ENCODE data around the gene LEMD1.

LEMD1 gene

GRCh38 chr1:205379056-205379455 is 42.8 kb downstream of the LEMD1 start:
- no peak overlapping the region for H3K4me3 ChIP-seq (IDR thresholded peaks at IDR 0.05; ENCODE audit: insufficient read depth, low read depth, low read length)
- H3K4me1 ChIP-seq (ENCODE audit: low read depth, poor library complexity, severe bottlenecking), result peaks cover 3% of the 10 kb centered on the region
- H3K27me3 ChIP-seq (ENCODE audit: insufficient read depth, low read depth), result no peaks in the 10 kb centered on the region
- no peaks in the 10 kb centered on the region for H3K36me3 ChIP-seq (ENCODE audit: insufficient read depth)
- no peak overlapping the region for H3K4me2 ChIP-seq
- no peak overlapping the region for H3K9ac ChIP-seq
- no peak overlapping the region for H3K27ac ChIP-seq
- no peaks in the 10 kb centered on the region for H4K20me1 ChIP-seq (ENCODE audit: insufficient read depth)
- H3K79me2 ChIP-seq (ENCODE audit: insufficient read depth, low read depth), result no peaks in the 10 kb centered on the region
- no peak overlapping the region for H2AFZ ChIP-seq (ENCODE audit: low read depth)
- no peak for TF ChIP-seq CTCF (conservative IDR thresholded peaks at IDR 0.05; ENCODE audit: low read depth, low read length)

- Histone ChIP-seq H4K20me1 (ENCODE audit: insufficient read depth) (no peaks in the 10 kb centered on the region), H3K36me3 (ENCODE audit: insufficient read depth) (no peaks in the 10 kb centered on the region), H3K4me2 (no peak overlapping the region), H3K79me2 (ENCODE audit: insufficient read depth, low read depth) (no peaks in the 10 kb centered on the region), H2AFZ (ENCODE audit: low read depth) (no peak overlapping the region), H3K9ac (no peak overlapping the region), H3K27ac (no peak overlapping the region), H3K4me1 (ENCODE audit: low read depth, poor library complexity, severe bottlenecking) (peaks cover 5% of the 10 kb centered on the region), H3K4me3 (IDR thresholded peaks at IDR 0.05; ENCODE audit: insufficient read depth, low read depth, low read length) (no peak overlapping the region), H3K27me3 (ENCODE audit: insufficient read depth, low read depth) (no peaks in the 10 kb centered on the region)
- TF ChIP-seq CTCF (conservative IDR thresholded peaks at IDR 0.05; ENCODE audit: low read depth, low read length), result no peak
Measured at GRCh38 chr1:205377355-205377754, 44.5 kb downstream of the LEMD1 start.

GRCh38 chr1:205376739-205377138 is 45.1 kb downstream of the LEMD1 start:
- Histone ChIP-seq H3K36me3 (ENCODE audit: insufficient read depth) (no peaks in the 10 kb centered on the region), H3K79me2 (ENCODE audit: insufficient read depth, low read depth) (no peaks in the 10 kb centered on the region), H3K27ac (no peak overlapping the region), H4K20me1 (ENCODE audit: insufficient read depth) (no peaks in the 10 kb centered on the region), H2AFZ (ENCODE audit: low read depth) (no peak overlapping the region), H3K9ac (no peak overlapping the region), H3K27me3 (ENCODE audit: insufficient read depth, low read depth) (no peaks in the 10 kb centered on the region), H3K4me1 (ENCODE audit: low read depth, poor library complexity, severe bottlenecking) (peaks cover 5% of the 10 kb centered on the region), H3K4me2 (no peak overlapping the region), H3K4me3 (IDR thresholded peaks at IDR 0.05; ENCODE audit: insufficient read depth, low read depth, low read length) (no peak overlapping the region)
- no peak for TF ChIP-seq CTCF (conservative IDR thresholded peaks at IDR 0.05; ENCODE audit: low read depth, low read length)

- H3K36me3 ChIP-seq (ENCODE audit: insufficient read depth), result no peaks in the 10 kb centered on the region
- no peaks in the 10 kb centered on the region for H4K20me1 ChIP-seq (ENCODE audit: insufficient read depth)
- no peak overlapping the region for H3K27ac ChIP-seq
- no peak overlapping the region for H3K4me3 ChIP-seq (IDR thresholded peaks at IDR 0.05; ENCODE audit: insufficient read depth, low read depth, low read length)
- H3K27me3 ChIP-seq (ENCODE audit: insufficient read depth, low read depth), result no peaks in the 10 kb centered on the region
- peaks cover 5% of the 10 kb centered on the region for H3K4me1 ChIP-seq (ENCODE audit: low read depth, poor library complexity, severe bottlenecking)
- H2AFZ ChIP-seq (ENCODE audit: low read depth), result no peak overlapping the region
- no peak overlapping the region for H3K4me2 ChIP-seq
- TF ChIP-seq CTCF (conservative IDR thresholded peaks at IDR 0.05; ENCODE audit: low read depth, low read length), result no peak
- H3K9ac ChIP-seq, result no peak overlapping the region
- no peaks in the 10 kb centered on the region for H3K79me2 ChIP-seq (ENCODE audit: insufficient read depth, low read depth)
Measured at GRCh38 chr1:205375835-205376545, 45.9 kb downstream of the LEMD1 start.

Data from KMS-11 (cell line).